ENCODE data around the gene SYT5. TPM values are rescaled to one million over a fixed set of nuclear protein-coding genes. Genes with fewer than 3 reads are reported as not detected.

Gene SYT5
- total and polyA plus RNA-seq, 9 of the 15 experiments (the other 6 are each of a cell fraction or from before 2014, with no cell fraction given), result 1.3 to 20.9 (median 8.8) TPM

DNA sequence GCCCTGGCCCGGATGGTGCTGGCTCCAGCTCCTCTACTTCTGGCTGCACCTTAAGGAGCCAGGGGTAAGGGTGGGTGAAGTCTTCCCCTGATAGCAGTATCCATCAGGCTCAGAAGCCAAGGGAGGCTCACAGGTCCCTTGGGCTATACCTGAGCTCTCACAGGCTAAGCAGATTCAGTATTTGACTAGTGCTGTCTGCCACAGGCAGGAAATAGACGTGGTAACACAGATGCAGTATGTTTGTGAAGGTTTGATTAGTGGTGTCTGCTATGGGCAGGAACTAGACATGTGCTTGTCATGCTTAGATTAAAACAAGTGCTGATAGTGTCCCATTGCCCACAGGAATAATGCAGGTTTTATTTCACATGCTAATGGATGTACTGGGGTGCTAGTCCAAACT, 4.0 kb downstream of the SYT5 start (continued):
- TF ChIP-seq SAFB (IDR thresholded peaks at IDR 0.05; ENCODE audit: borderline replicate concordance, low read depth, low read length) (no peak), ZNF253 (CRISPR knock-in tag; conservative IDR thresholded peaks at IDR 0.05) (no peak), BACH1 (tag; IDR thresholded peaks at IDR 0.05) (no peak), HDAC2 (IDR thresholded peaks at IDR 0.05) (no peak), TCF3 (CRISPR knock-in tag; IDR thresholded peaks at IDR 0.05) (no peak), PURB (CRISPR knock-in tag; IDR thresholded peaks at IDR 0.05; ENCODE audit: low read depth) (no peak), ZKSCAN1 (IDR thresholded peaks at IDR 0.05; ENCODE audit: low read depth, low read length) (no peak), SIN3B (IDR thresholded peaks at IDR 0.05; ENCODE audit: low read depth) (no peak), PHF8 (IDR thresholded peaks at IDR 0.05; ENCODE audit: borderline replicate concordance, low read length) (no peak), TEAD2 (tag; IDR thresholded peaks at IDR 0.05) (no peak), RBM15 (IDR thresholded peaks at IDR 0.05; ENCODE audit: insufficient read depth, low read length) (no peak), FOXK1 (CRISPR knock-in tag; IDR thresholded peaks at IDR 0.05; ENCODE audit: borderline replicate concordance) (no peak), MYBL2 (IDR thresholded peaks at IDR 0.05; ENCODE audit: low read depth) (no peak), MYBL2 (CRISPR knock-in tag; IDR thresholded peaks at IDR 0.05; ENCODE audit: borderline replicate concordance) (no peak), PTBP1 (IDR thresholded peaks at IDR 0.05; ENCODE audit: low read depth, low read length) (no peak), HNRNPK (IDR thresholded peaks at IDR 0.05; ENCODE audit: low read depth, low read length, poor library complexity, severe bottlenecking) (no peak), RB1 (IDR thresholded peaks at IDR 0.05; ENCODE audit: low read depth) (no peak), TBP (optimal IDR thresholded peaks at IDR 0.05; ENCODE audit: low read depth, low read length) (no peak), CHD1 (IDR thresholded peaks at IDR 0.05; ENCODE audit: low read length) (no peak), ZC3H8 (IDR thresholded peaks at IDR 0.05) (no peak), ZNF134 (CRISPR knock-in tag; conservative IDR thresholded peaks at IDR 0.05) (no peak), NFIC (IDR thresholded peaks at IDR 0.05) (no peak)
- TF ChIP-seq, protein P1, sequence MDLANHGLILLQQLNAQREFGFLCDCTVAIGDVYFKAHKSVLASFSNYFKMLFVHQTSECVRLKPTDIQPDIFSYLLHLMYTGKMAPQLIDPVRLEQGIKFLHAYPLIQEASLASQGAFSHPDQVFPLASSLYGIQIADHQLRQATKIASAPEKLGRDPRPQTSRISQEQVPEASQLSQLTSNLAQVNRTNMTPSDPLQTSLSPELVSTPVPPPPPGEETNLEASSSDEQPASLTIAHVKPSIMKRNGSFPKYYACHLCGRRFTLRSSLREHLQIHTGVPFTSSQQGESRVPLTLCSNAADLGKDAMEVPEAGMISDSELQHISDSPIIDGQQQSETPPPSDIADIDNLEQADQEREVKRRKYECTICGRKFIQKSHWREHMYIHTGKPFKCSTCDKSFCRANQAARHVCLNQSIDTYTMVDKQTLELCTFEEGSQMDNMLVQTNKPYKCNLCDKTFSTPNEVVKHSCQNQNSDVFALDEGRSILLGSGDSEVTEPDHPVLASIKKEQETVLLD (IDR thresholded peaks at IDR 0.05), result no peak
- TF ChIP-seq, protein P2, sequence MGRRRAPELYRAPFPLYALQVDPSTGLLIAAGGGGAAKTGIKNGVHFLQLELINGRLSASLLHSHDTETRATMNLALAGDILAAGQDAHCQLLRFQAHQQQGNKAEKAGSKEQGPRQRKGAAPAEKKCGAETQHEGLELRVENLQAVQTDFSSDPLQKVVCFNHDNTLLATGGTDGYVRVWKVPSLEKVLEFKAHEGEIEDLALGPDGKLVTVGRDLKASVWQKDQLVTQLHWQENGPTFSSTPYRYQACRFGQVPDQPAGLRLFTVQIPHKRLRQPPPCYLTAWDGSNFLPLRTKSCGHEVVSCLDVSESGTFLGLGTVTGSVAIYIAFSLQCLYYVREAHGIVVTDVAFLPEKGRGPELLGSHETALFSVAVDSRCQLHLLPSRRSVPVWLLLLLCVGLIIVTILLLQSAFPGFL (CRISPR knock-in tag; IDR thresholded peaks at IDR 0.05), result no peak
- TF ChIP-seq, protein P3, sequence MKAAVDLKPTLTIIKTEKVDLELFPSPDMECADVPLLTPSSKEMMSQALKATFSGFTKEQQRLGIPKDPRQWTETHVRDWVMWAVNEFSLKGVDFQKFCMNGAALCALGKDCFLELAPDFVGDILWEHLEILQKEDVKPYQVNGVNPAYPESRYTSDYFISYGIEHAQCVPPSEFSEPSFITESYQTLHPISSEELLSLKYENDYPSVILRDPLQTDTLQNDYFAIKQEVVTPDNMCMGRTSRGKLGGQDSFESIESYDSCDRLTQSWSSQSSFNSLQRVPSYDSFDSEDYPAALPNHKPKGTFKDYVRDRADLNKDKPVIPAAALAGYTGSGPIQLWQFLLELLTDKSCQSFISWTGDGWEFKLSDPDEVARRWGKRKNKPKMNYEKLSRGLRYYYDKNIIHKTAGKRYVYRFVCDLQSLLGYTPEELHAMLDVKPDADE (conservative IDR thresholded peaks at IDR 0.05; ENCODE audit: control insufficient read depth, low read depth, low read length), result no peak
- TF ChIP-seq, protein P4, sequence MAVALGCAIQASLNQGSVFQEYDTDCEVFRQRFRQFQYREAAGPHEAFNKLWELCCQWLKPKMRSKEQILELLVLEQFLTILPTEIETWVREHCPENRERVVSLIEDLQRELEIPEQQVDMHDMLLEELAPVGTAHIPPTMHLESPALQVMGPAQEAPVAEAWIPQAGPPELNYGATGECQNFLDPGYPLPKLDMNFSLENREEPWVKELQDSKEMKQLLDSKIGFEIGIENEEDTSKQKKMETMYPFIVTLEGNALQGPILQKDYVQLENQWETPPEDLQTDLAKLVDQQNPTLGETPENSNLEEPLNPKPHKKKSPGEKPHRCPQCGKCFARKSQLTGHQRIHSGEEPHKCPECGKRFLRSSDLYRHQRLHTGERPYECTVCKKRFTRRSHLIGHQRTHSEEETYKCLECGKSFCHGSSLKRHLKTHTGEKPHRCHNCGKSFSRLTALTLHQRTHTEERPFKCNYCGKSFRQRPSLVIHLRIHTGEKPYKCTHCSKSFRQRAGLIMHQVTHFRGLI (CRISPR knock-in tag; IDR thresholded peaks at IDR 0.05), result no peak
- TF ChIP-seq, protein P5, sequence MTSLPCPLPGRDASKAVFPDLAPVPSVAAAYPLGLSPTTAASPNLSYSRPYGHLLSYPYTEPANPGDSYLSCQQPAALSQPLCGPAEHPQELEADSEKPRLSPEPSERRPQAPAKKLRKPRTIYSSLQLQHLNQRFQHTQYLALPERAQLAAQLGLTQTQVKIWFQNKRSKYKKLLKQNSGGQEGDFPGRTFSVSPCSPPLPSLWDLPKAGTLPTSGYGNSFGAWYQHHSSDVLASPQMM (CRISPR knock-in tag; IDR thresholded peaks at IDR 0.05), result no peak
